Measurements from ENCODE around the gene TTYH3. TPM values are rescaled to one million over a fixed set of nuclear protein-coding genes. Genes with fewer than 3 reads are reported as not detected.

The TTYH3 gene
- total RNA-seq, 2 experiments from 2014 or later = 23.8 to 63.6 TPM

DNA sequence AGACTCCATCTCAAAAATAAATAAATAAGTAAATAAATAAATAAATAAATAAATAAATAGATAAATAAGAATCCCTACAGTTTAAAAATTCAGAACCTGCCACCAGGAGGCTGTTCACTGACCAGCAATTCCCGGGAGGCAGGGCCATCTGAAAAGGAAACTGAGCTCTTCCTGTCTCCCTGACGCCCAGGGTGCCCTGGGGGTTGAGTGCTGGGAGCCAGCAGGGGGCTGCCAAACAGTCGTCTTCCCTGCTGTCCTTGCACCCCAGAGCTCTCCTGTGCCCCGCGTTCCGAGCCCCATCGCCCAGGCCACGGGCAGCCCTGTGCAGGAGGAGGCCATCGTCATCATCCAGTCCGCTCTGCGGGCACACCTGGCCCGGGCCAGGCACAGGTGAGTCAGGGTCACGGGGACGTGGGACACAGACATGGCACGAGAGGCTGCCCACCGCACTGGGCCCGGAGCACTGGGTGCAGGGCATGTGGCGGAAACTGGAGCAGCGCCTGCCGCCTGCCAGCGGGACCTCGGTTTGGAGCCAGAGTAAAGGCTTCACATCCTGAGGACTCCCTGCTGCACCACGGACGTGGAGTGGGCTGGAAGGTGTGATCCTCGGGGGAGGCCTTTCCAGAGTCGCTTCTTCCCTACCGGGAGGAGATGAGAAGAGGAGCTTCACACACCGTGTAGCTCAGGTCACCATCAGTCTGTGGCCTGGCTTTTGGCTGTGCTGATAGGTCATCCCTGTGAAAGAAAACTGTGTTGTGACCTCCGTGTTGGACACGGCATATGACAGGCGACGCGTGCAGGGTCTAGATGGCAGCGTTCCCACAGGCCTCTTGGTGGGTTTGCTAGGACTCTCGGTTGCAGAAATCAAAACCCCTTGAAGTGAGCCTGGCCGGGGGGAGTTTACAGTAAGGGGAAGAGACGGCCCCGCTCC, 25.9 kb upstream of the TTYH3 start:
- Histone ChIP-seq H3K4me3 (ENCODE audit: low read depth, low read length, poor library complexity, severe bottlenecking) (no peak overlapping the region), H4K20me1 (ENCODE audit: insufficient read depth, low read length) (no peaks in the 10 kb centered on the region), H3K9me2 (ENCODE audit: insufficient read depth, low read length) (no peaks in the 10 kb centered on the region), H3K4me2 (ENCODE audit: low read length) (no peak overlapping the region), H2AFZ (ENCODE audit: low read length) (no peak overlapping the region), H3K4me1 (ENCODE audit: insufficient read depth, low read length, poor library complexity, severe bottlenecking) (no peaks in the 10 kb centered on the region), H3K27ac (ENCODE audit: low read depth, low read length, poor library complexity, severe bottlenecking) (no peak overlapping the region), H3K9me3 (ENCODE audit: low read length) (no peaks in the 10 kb centered on the region), H3K79me2 (ENCODE audit: insufficient read depth, low read depth, low read length) (no peaks in the 10 kb centered on the region), H3K36me3 (ENCODE audit: insufficient read depth, low read length) (no peaks in the 10 kb centered on the region)
- TF ChIP-seq EZH2phosphoT487 (IDR thresholded peaks at IDR 0.05; ENCODE audit: borderline replicate concordance, low read depth, low read length) = no peak
- TF ChIP-seq, protein P1, sequence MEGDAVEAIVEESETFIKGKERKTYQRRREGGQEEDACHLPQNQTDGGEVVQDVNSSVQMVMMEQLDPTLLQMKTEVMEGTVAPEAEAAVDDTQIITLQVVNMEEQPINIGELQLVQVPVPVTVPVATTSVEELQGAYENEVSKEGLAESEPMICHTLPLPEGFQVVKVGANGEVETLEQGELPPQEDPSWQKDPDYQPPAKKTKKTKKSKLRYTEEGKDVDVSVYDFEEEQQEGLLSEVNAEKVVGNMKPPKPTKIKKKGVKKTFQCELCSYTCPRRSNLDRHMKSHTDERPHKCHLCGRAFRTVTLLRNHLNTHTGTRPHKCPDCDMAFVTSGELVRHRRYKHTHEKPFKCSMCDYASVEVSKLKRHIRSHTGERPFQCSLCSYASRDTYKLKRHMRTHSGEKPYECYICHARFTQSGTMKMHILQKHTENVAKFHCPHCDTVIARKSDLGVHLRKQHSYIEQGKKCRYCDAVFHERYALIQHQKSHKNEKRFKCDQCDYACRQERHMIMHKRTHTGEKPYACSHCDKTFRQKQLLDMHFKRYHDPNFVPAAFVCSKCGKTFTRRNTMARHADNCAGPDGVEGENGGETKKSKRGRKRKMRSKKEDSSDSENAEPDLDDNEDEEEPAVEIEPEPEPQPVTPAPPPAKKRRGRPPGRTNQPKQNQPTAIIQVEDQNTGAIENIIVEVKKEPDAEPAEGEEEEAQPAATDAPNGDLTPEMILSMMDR (conservative IDR thresholded peaks at IDR 0.05; ENCODE audit: low read length) = no peak
- POLR2A ChIA-PET = interaction anchor here (0.5 to 0.7 kb wide), 2 partner anchors 10 to 904 kb away, joined by 3 to 9 read pairs; no protein-coding TSS in a partner anchor
- intact Hi-C loops (cut with micrococcal nuclease; ENCODE audit: unreplicated experiment) = no loop called here
- BruUV-seq (replicated peaks) = no TSS peak
- CTCF ChIA-PET (ENCODE audit: unreplicated experiment) = interaction anchor here (0.6 kb wide), 2 partner anchors 16 to 497 kb away, joined by 3 to 9 read pairs; no protein-coding TSS in a partner anchor
- DNase-seq (ENCODE audit: low spot score) = no peak

DNA sequence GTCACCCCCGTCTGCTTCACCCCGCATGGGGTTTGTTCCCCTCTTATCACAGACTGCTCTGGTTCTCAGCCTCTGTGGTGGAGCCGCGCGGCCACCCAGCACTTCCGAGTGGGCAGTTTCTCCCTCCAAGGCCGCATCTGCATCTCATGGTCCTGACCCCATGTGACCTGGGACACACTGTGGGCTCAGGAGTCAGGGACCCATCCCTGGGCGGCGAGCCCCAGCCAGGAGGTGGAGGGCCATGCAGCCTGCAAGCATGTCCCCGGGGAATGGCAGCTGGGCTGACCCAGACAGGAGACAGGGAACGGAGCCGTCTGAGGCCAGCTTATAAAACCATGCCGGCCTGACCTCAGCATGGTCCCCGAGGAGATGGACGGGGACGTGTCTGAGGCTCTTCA, 25.2 kb upstream of the TTYH3 start:
- TF ChIP-seq, protein P1 (conservative IDR thresholded peaks at IDR 0.05; ENCODE audit: low read length) = no peak
- no peak for TF ChIP-seq EZH2phosphoT487 (IDR thresholded peaks at IDR 0.05; ENCODE audit: borderline replicate concordance, low read depth, low read length)

More for the DNA sequence above, 25.2 kb upstream of the TTYH3 start:
- ChIA-PET POLR2A (interaction anchor here (0.6 kb wide), 1 partner anchor 55 kb away, joined by 6 read pairs; no protein-coding TSS in a partner anchor), CTCF (ENCODE audit: unreplicated experiment) (interaction anchor here (0.6 kb wide), 1 partner anchor 498 kb away, joined by 9 read pairs; no protein-coding TSS in a partner anchor)
- intact Hi-C loops (cut with micrococcal nuclease; ENCODE audit: unreplicated experiment) = no loop called here
- Histone ChIP-seq H3K79me2 (ENCODE audit: insufficient read depth, low read depth, low read length) (no peaks in the 10 kb centered on the region), H3K27ac (ENCODE audit: low read depth, low read length, poor library complexity, severe bottlenecking) (no peak overlapping the region), H2AFZ (ENCODE audit: low read length) (no peak overlapping the region), H4K20me1 (ENCODE audit: insufficient read depth, low read length) (no peaks in the 10 kb centered on the region), H3K4me3 (ENCODE audit: low read depth, low read length, poor library complexity, severe bottlenecking) (no peak overlapping the region), H3K4me1 (ENCODE audit: insufficient read depth, low read length, poor library complexity, severe bottlenecking) (no peaks in the 10 kb centered on the region), H3K4me2 (ENCODE audit: low read length) (no peak overlapping the region), H3K9me2 (ENCODE audit: insufficient read depth, low read length) (no peaks in the 10 kb centered on the region), H3K36me3 (ENCODE audit: insufficient read depth, low read length) (no peaks in the 10 kb centered on the region), H3K9me3 (ENCODE audit: low read length) (no peaks in the 10 kb centered on the region)
- no peak for DNase-seq (ENCODE audit: low spot score)
- no TSS peak for BruUV-seq (replicated peaks)

Measured in OCI-LY7 (cell line).